H9 (cell line): Measurements from ENCODE around the gene ARHGAP22. TPM values are rescaled to one million over a fixed set of nuclear protein-coding genes. Genes with fewer than 3 reads are reported as not detected.

Source experiments
- DNase-seq: peaks from one replicate; pipeline ENCODE4 v3.0.0-alpha.2; 2017
- H2AFZ ChIP-seq: one replicate; pipeline ENCODE4 v1.6.1; 2013; ENCODE audit warnings: mild to moderate bottlenecking, low read length, control low read depth, moderate library complexity
- H2AK5ac ChIP-seq: 2 replicates; pipeline ENCODE4 v1.6.1; 2013; ENCODE audit warnings: low read length, control low read depth, mixed read lengths; ENCODE audit not compliant: insufficient read length
- H2BK120ac ChIP-seq: one replicate; pipeline ENCODE4 v1.6.1; 2013; ENCODE audit warnings: low read depth, mild to moderate bottlenecking, low read length, control low read depth, inconsistent platforms; ENCODE audit not compliant: poor library complexity, severe bottlenecking
- H2BK12ac ChIP-seq: 2 replicates; pipeline ENCODE4 v1.6.1; 2013; ENCODE audit warnings: low read length, control low read depth, mixed read lengths, low read depth; ENCODE audit not compliant: insufficient read length
- H2BK15ac ChIP-seq: 2 replicates; pipeline ENCODE4 v1.6.1; 2013; ENCODE audit warnings: low read depth, low read length, control low read depth
- H2BK20ac ChIP-seq: one replicate; pipeline ENCODE4 v1.6.1; 2013; ENCODE audit warnings: low read depth, mild to moderate bottlenecking, low read length, control low read depth, inconsistent platforms; ENCODE audit not compliant: poor library complexity, severe bottlenecking
- H2BK5ac ChIP-seq: 2 replicates; pipeline ENCODE4 v1.6.1; 2013; ENCODE audit warnings: low read length, control low read depth, mixed read lengths; ENCODE audit not compliant: insufficient read length
- H3K14ac ChIP-seq: 2 replicates; pipeline ENCODE4 v1.6.1; 2013; ENCODE audit warnings: low read length, control low read depth; ENCODE audit not compliant: insufficient read depth
- H3K18ac ChIP-seq: 2 replicates; pipeline ENCODE4 v1.6.1; 2013; ENCODE audit warnings: low read depth, mild to moderate bottlenecking, mixed read lengths, low read length, control low read depth; ENCODE audit not compliant: insufficient read length
- H3K23ac ChIP-seq: 2 replicates; pipeline ENCODE4 v1.6.1; 2013; ENCODE audit warnings: low read length, control low read depth, mixed read lengths, low read depth; ENCODE audit not compliant: insufficient read length
- H3K23me2 ChIP-seq: 2 replicates; pipeline ENCODE4 v1.6.1; 2013; ENCODE audit warnings: low read depth, mild to moderate bottlenecking, mixed read lengths, low read length, control low read depth; ENCODE audit not compliant: insufficient read length, poor library complexity, severe bottlenecking
- H3K27ac ChIP-seq: 2 replicates; pipeline ENCODE4 v1.5.1; 2013; ENCODE audit warnings: low read length, control low read depth, mixed read lengths, low read depth; ENCODE audit not compliant: insufficient read length
- H3K27me3 ChIP-seq: 2 replicates; pipeline ENCODE4 v1.6.1; 2013; ENCODE audit warnings: low read length, control low read depth, inconsistent platforms; ENCODE audit not compliant: insufficient read depth
- H3K4ac ChIP-seq: 2 replicates; pipeline ENCODE4 v1.6.1; 2013; ENCODE audit warnings: low read depth, mild to moderate bottlenecking, control low read depth, inconsistent platforms, low read length, moderate library complexity
- H3K4me1 ChIP-seq: 2 replicates; pipeline ENCODE4 v1.6.1; 2013; ENCODE audit warnings: low read length, control low read depth, inconsistent platforms; ENCODE audit not compliant: insufficient read depth
- H3K4me2 ChIP-seq: 2 replicates; pipeline ENCODE4 v1.6.1; 2013; ENCODE audit warnings: low read length, control low read depth, mixed read lengths; ENCODE audit not compliant: insufficient read length, insufficient read depth
- H3K56ac ChIP-seq: 2 replicates; pipeline ENCODE4 v1.6.1; 2013; ENCODE audit warnings: low read depth, mild to moderate bottlenecking, mixed read lengths, low read length, control low read depth; ENCODE audit not compliant: insufficient read length
- H3K79me1 ChIP-seq: 2 replicates; pipeline ENCODE4 v1.6.1; 2013; ENCODE audit warnings: low read depth, mild to moderate bottlenecking, moderate library complexity, low read length, control low read depth, inconsistent platforms; ENCODE audit not compliant: insufficient read depth, poor library complexity, severe bottlenecking
- H3K79me2 ChIP-seq: 2 replicates; pipeline ENCODE4 v1.6.1; 2013; ENCODE audit warnings: low read length, control low read depth, inconsistent platforms; ENCODE audit not compliant: insufficient read depth
- H3K9ac ChIP-seq: 2 replicates; pipeline ENCODE4 v1.6.1; 2013; ENCODE audit warnings: low read length, control low read depth, mixed read lengths; ENCODE audit not compliant: insufficient read length; ENCODE audit errors: extremely low read depth
- H3K9me3 ChIP-seq: one replicate; pipeline ENCODE4 v1.6.1; 2013; ENCODE audit warnings: low read depth, low read length, inconsistent platforms; ENCODE audit not compliant: control insufficient read depth
- H3T11ph ChIP-seq: one replicate; pipeline ENCODE4 v1.6.1; 2013; ENCODE audit warnings: mild to moderate bottlenecking, low read length, control low read depth, inconsistent platforms
- H4K20me1 ChIP-seq: one replicate; pipeline ENCODE4 v1.6.1; 2013; ENCODE audit not compliant: control insufficient read depth, insufficient read length, insufficient read depth
- H4K5ac ChIP-seq: 2 replicates; pipeline ENCODE4 v1.6.1; 2013; ENCODE audit warnings: low read depth, mild to moderate bottlenecking, mixed read lengths, low read length, control low read depth; ENCODE audit not compliant: insufficient read length
- H4K8ac ChIP-seq: replicated peaks from 2 replicates; pipeline ENCODE4 v1.6.1; 2013; ENCODE audit warnings: low read length, control low read depth, mixed read lengths, low read depth; ENCODE audit not compliant: insufficient read length
- H4K91ac ChIP-seq: 2 replicates; pipeline ENCODE4 v1.6.1; 2013; ENCODE audit warnings: low read depth, mild to moderate bottlenecking, moderate library complexity, mixed read lengths, low read length, control low read depth; ENCODE audit not compliant: insufficient read length
- H3K27ac Mint-ChIP-seq, 3 experiments: 2 replicates in 2 of 3; 3 replicates in 1 of 3; pipeline ENCODE4 v1.8.0; 2020 to 2021; ENCODE audit warnings: mixed read lengths in 3 of 3, mild to moderate bottlenecking in 1 of 3, moderate library complexity in 1 of 3
- H3K27me3 Mint-ChIP-seq: 2 replicates; pipeline ENCODE4 v1.8.0; 2021; ENCODE audit warnings: low read depth, mild to moderate bottlenecking, moderate library complexity, mixed read lengths
- H3K36me3 Mint-ChIP-seq, 3 experiments: 2 replicates in 2 of 3; 3 replicates in 1 of 3; pipeline ENCODE4 v1.8.0; 2020 to 2021; ENCODE audit warnings: low read depth in 3 of 3, mixed read lengths in 3 of 3; ENCODE audit not compliant: insufficient read depth in 1 of 3
- H3K4me1 Mint-ChIP-seq, 2 experiments: 2 replicates each; pipeline ENCODE4 v1.8.0; 2020; ENCODE audit warnings: mixed read lengths in 2 of 2
- H3K4me3 Mint-ChIP-seq, 2 experiments: 2 replicates in 1 of 2; 3 replicates in 1 of 2; pipeline ENCODE4 v1.8.0; 2020 to 2021; ENCODE audit warnings: mild to moderate bottlenecking in 2 of 2, mixed read lengths in 2 of 2, moderate library complexity in 1 of 2
- H3K9me3 Mint-ChIP-seq, 2 experiments: 2 replicates in 1 of 2; 3 replicates in 1 of 2; pipeline ENCODE4 v1.8.0; 2020; ENCODE audit warnings: mild to moderate bottlenecking in 2 of 2, mixed read lengths in 2 of 2, moderate library complexity in 1 of 2
- WGBS: extraction: QIAGEN DNeasy Blood & Tissue Kit; methylation state at CpG from one replicate; pipeline ENCODE4 v1.1.7; 2013; ENCODE audit warnings: missing lambda C conversion rate, low lambda C conversion rate, mixed read lengths; ENCODE audit not compliant: insufficient read length; ENCODE audit errors: extremely low coverage; 5-methylcytosine and 5-hydroxymethylcytosine counted together
- total RNA-seq: library from RNA; stranded (reverse); gene quantifications from 2 replicates; pipeline ENCODE4 v1.2.1, GENCODE V29; 2021
- TF ChIP-seq, protein P1 (sequence below): fragments of 200-600 bp; sonication (generic); conservative IDR thresholded peaks from 3 replicates; pipeline ENCODE4 v1.8.0; 2021; ENCODE audit warnings: antibody characterized with exemption, mild to moderate bottlenecking

ARHGAP22 gene
- total RNA-seq, 1 experiment from 2014 or later = 7.4 TPM

DNA sequence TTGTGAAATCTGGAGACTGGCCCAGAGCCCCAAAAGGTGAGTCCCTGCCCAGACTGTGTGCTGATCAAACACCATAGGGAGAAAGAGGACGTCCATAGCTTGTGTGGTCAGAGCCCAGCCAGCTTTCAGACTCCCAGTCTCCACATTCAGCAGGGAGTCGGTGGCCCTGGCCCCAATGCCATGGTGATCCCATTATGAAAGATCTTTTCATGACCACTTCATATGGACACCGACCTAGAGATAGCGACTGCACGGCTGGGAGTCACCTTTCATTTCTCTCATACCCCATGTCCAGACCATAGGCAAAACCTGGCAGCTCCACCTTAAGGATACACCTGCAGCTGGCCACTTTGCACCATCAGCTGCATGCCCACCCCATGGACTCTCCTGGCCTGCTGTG is 126.4 kb downstream of the ARHGAP22 start:
- Histone ChIP-seq H2BK12ac (no peak overlapping the region), H2AFZ (no peak overlapping the region), H3K9ac (no peak overlapping the region), H3T11ph (no peak overlapping the region), H4K8ac (no peak overlapping the region), H3K4me2 (no peak overlapping the region), H3K27ac (no peak overlapping the region), H3K14ac (no peak overlapping the region), H4K91ac (no peak overlapping the region), H3K4ac (no peak overlapping the region), H3K23me2 (no peaks in the 10 kb centered on the region), H2BK5ac (no peak overlapping the region), H3K23ac (no peak overlapping the region), H3K79me1 (no peaks in the 10 kb centered on the region), H3K56ac (no peak overlapping the region), H3K27me3 (no peaks in the 10 kb centered on the region), H2BK20ac (no peak overlapping the region), H4K5ac (no peak overlapping the region), H3K79me2 (no peaks in the 10 kb centered on the region), H3K18ac (no peak overlapping the region), H2BK15ac (no peak overlapping the region), H2AK5ac (no peak overlapping the region), H3K4me1 (no peaks in the 10 kb centered on the region; the same call in 1 of the 2 replicates), H4K20me1 (no peaks in the 10 kb centered on the region), H2BK120ac (no peak overlapping the region), H3K9me3 (no peaks in the 10 kb centered on the region)
- Mint-ChIP-seq H3K9me3 (no peaks in the 10 kb centered on the region), H3K4me1 (peaks cover 16 to 36% of the 10 kb centered on the region in 2 experiments), H3K27me3 (no peaks in the 10 kb centered on the region; the same call in none of the 2 replicates), H3K4me3 (no peak overlapping the region), H3K27ac (peak overlapping the region in 1 of 3 experiments; percentile 15; a peak in 1 of 7 replicates), H3K36me3 (peaks cover 0 to 6% (median 3%) of the 10 kb centered on the region in 3 experiments; a peak in 3 of 7 replicates)
- TF ChIP-seq, protein P1, sequence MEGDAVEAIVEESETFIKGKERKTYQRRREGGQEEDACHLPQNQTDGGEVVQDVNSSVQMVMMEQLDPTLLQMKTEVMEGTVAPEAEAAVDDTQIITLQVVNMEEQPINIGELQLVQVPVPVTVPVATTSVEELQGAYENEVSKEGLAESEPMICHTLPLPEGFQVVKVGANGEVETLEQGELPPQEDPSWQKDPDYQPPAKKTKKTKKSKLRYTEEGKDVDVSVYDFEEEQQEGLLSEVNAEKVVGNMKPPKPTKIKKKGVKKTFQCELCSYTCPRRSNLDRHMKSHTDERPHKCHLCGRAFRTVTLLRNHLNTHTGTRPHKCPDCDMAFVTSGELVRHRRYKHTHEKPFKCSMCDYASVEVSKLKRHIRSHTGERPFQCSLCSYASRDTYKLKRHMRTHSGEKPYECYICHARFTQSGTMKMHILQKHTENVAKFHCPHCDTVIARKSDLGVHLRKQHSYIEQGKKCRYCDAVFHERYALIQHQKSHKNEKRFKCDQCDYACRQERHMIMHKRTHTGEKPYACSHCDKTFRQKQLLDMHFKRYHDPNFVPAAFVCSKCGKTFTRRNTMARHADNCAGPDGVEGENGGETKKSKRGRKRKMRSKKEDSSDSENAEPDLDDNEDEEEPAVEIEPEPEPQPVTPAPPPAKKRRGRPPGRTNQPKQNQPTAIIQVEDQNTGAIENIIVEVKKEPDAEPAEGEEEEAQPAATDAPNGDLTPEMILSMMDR = no peak
- DNase-seq = no peak
- WGBS = no CpG with 5 or more reads among the region's 5 CpGs
